ENCODE results near the gene ZNF606.

The ZNF606 gene

DNA sequence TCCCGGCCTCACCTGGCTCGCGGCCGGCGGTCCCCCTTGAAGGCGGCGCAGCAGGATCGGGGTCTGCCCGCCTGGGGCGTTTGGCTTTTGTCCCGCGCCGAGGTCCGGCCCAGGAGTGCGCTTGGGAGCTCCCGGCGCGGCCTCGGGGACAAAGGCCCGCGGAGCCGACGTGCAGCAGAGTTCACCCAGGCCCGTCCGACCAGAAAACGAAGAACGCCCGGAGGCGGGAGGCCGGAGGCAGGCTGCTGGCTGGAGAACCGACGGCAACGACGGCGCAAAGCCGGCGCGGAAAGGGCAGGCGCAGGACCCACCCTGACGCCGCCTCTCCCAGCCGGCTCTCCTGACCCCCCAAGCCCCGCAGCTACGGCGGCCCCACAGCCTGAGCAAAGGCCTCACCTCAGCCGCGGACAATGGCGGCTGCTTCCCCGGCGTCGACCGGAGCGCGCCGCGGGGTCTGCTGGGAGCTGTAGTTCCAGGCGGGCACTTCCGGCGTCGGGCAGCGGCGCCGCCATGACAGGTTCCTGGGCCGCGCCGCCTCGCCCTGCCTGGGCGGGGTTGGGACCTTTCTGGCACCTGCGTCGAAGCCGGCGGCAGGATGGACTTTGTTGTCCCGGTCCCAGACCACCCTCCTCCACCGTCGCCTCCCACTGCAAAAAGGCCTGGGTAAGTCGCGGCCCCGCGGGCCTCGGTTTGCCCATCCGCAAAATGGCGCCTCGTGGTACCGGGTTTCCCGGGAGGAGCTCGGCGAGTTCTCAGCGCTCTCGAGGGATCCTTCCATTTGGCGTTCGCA, at the start of gene ZNF606:
Gene ZNF606 (minus strand): TSS at position 437 of the 790 bp plus-strand sequence. CDS start 1,501 bp downstream, outside the sequence.
- peaks cover 4% of the 10 kb centered on the region for H3K9me3 ChIP-seq
- H3K27ac ChIP-seq, result peak within 1 kb of the TSS; percentile 87
- H3K36me3 ChIP-seq, result peaks cover 20% of the 10 kb centered on the region
- H3K4me3 ChIP-seq (ENCODE audit: low read depth in 1 of 2, low read length in 1 of 2), result peak within 1 kb of the TSS; percentile 71 to 86
- H3K4me1 ChIP-seq (ENCODE audit: control insufficient read depth in 1 of 2, insufficient read depth in 1 of 2, low read depth in 1 of 2, low read length in 1 of 2), result peaks cover 14 to 23% of the 10 kb centered on the region in 2 experiments
- TF ChIP-seq, protein P1, sequence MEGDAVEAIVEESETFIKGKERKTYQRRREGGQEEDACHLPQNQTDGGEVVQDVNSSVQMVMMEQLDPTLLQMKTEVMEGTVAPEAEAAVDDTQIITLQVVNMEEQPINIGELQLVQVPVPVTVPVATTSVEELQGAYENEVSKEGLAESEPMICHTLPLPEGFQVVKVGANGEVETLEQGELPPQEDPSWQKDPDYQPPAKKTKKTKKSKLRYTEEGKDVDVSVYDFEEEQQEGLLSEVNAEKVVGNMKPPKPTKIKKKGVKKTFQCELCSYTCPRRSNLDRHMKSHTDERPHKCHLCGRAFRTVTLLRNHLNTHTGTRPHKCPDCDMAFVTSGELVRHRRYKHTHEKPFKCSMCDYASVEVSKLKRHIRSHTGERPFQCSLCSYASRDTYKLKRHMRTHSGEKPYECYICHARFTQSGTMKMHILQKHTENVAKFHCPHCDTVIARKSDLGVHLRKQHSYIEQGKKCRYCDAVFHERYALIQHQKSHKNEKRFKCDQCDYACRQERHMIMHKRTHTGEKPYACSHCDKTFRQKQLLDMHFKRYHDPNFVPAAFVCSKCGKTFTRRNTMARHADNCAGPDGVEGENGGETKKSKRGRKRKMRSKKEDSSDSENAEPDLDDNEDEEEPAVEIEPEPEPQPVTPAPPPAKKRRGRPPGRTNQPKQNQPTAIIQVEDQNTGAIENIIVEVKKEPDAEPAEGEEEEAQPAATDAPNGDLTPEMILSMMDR (IDR thresholded peaks at IDR 0.05), result peak; percentile 10
- H3K27me3 ChIP-seq, result no peaks in the 10 kb centered on the region

- H3K9me3 ChIP-seq, result peaks cover 18% of the 10 kb centered on the region
- no peaks in the 10 kb centered on the region for H3K4me1 ChIP-seq (ENCODE audit: control insufficient read depth in 1 of 2, insufficient read depth in 1 of 2, low read depth in 1 of 2, low read length in 1 of 2)
- H3K36me3 ChIP-seq, result no peaks in the 10 kb centered on the region
- peaks cover 3% of the 10 kb centered on the region for H3K27me3 ChIP-seq
- H3K27ac ChIP-seq, result no peak overlapping the region
- no peak overlapping the region for H3K4me3 ChIP-seq (ENCODE audit: low read depth in 1 of 2, low read length in 1 of 2)
- TF ChIP-seq, protein P1 (IDR thresholded peaks at IDR 0.05), result no peak
Observed at GRCh38 chr19:58052256-58052655, 49.6 kb upstream of the ZNF606 start.

DNA sequence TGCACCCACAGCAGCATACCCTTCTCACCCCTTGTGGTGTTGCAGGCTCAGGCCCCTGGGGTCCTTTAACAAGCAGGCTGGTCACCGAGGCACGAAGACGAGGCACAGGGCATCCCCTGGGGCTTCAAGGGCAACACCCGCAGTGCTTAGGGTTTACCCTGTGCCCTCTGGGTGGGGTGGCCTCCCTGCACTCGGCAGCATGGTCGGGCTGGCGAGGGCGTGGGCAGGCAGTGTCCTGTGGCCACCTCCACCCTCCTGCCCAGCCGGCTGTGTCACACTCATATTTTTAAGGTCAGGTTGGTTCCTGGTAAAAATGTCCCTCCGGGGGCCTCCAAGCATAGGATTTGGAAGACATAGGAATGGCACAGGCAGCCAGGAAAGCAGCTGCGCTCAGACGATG, 45.1 kb upstream of the ZNF606 start:
- H3K27me3 ChIP-seq, result peaks cover 4% of the 10 kb centered on the region
- no peaks in the 10 kb centered on the region for H3K4me1 ChIP-seq (ENCODE audit: control insufficient read depth in 1 of 2, insufficient read depth in 1 of 2, low read depth in 1 of 2, low read length in 1 of 2)
- TF ChIP-seq, protein P1 (IDR thresholded peaks at IDR 0.05), result no peak
- no peaks in the 10 kb centered on the region for H3K36me3 ChIP-seq
- H3K27ac ChIP-seq, result no peak overlapping the region
- H3K9me3 ChIP-seq, result peaks cover 30% of the 10 kb centered on the region
- no peak overlapping the region for H3K4me3 ChIP-seq (ENCODE audit: low read depth in 1 of 2, low read length in 1 of 2)

DNA sequence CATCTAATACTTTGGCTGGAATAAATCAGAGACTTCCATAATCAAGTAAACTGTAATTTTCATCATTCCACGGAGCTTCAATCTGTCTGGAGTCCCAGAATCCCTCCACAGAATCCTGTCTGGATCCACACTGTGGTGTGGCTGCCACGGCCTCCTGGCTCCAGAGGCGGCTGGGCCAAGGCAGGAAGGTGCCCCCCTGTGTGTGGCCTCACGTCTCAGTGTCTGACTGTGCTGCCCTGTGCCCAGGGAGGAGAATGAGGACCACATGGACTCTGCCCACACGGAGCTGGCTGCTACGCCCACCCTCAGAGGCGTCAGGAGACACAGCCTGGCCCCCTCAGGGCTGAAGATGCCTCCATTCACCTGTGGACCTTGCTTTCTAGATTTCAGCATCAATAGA, 44.2 kb upstream of the ZNF606 start:
- no peak overlapping the region for H3K27ac ChIP-seq
- no peaks in the 10 kb centered on the region for H3K36me3 ChIP-seq
- TF ChIP-seq, protein P1 (IDR thresholded peaks at IDR 0.05), result no peak
- H3K9me3 ChIP-seq, result peaks cover 27% of the 10 kb centered on the region
- H3K4me3 ChIP-seq (ENCODE audit: low read depth in 1 of 2, low read length in 1 of 2), result no peak overlapping the region
- H3K27me3 ChIP-seq, result peaks cover 8% of the 10 kb centered on the region
- H3K4me1 ChIP-seq (ENCODE audit: control insufficient read depth in 1 of 2, insufficient read depth in 1 of 2, low read depth in 1 of 2, low read length in 1 of 2), result no peaks in the 10 kb centered on the region

DNA sequence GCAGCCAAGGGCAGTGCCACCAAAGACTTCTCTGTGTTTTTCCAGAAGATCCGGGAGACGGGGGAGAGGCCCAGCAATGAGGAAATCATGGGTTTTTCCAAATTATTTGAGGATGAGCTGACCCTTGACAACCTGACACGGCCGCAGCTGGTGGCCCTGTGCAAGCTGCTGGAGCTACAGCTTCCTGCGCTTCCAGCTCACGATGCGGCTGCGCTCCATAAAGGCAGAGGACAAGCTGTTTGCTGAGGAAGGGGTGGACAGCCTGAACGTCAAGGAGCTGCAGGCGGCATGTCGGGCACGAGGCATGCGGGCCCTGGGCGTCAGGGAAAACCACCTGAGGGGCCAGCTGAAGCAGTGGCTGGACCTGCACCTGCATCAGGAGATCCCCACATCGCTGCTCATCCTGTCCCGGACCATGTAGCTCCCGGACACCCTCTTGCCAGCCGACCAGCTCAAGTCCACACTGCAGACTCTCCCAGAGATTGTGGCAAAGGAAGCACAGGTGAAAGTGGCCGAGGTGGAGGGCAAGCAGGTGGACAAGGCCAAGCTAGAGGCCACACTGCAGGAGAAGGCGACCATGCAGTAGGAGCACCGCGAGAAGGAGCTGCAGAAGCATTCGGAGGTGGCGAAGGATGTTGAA, 42.9 kb upstream of the ZNF606 start:
- H3K4me1 ChIP-seq (ENCODE audit: control insufficient read depth in 1 of 2, insufficient read depth in 1 of 2, low read depth in 1 of 2, low read length in 1 of 2), result no peaks in the 10 kb centered on the region
- no peak overlapping the region for H3K27ac ChIP-seq
- TF ChIP-seq, protein P1 (IDR thresholded peaks at IDR 0.05), result no peak
- no peak overlapping the region for H3K4me3 ChIP-seq (ENCODE audit: low read depth in 1 of 2, low read length in 1 of 2)
- H3K36me3 ChIP-seq, result no peaks in the 10 kb centered on the region
- peaks cover 26% of the 10 kb centered on the region for H3K9me3 ChIP-seq
- H3K27me3 ChIP-seq, result peaks cover 8% of the 10 kb centered on the region

Measured in neutrophil (primary cell).